ENCODE measurements around the gene ZFPM1. TPM values are rescaled to one million over a fixed set of nuclear protein-coding genes. Genes with fewer than 3 reads are reported as not detected.
"Not testable (repeated sequence)": the region's sequence is repeated elsewhere in the genome, so short reads cannot be mapped to it uniquely, and the experiment has no call there.

The ZFPM1 gene
- total RNA-seq, 2 experiments from 2014 or later, result 2.1 to 14.2 TPM

DNA sequence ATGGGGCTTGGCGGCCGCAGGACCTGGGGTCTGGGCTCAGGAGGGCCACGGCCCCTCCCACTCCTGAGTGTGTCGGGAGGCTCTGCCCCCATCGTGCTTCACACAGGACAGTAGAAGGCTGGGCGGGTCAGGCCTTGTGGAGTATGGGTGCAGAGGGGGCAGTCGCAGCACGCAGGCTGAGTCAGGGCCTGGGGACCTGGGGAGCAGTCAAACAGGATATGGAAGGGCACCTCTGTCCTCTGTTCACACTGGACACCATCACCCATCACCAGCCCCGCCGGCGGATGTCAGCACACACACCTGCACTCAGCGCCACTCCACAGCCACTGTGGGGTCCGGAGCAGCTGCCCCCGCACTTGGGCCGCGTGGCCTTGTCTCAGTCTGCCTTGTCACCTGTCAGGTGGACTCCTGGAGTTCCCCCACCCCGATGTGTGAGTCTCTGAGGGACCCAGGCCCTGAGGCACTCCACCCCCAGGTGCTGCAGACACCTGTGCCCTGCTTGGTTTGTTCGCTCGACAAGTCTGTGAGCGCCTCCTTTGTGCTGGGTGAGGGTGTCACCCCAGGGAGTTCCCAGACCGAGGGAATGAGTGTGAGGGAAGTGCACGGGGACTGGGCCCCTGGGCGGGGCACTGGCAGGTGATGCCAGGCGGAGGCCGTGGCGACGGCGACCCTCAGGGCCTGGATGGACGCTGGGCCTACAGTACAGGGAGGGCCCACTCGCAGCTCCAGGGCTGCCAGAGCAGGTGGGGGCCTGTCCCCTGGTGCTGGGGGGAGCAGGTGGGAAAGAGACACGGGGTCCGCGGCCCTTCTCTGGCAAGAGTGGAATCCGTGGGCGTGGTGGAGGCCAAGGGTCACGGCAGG lies 31.7 kb downstream of the ZFPM1 start:
- H3K4me2 ChIP-seq (ENCODE audit: low read length), result no peak overlapping the region
- H3K9me2 ChIP-seq (ENCODE audit: insufficient read depth, low read length), result no peaks in the 10 kb centered on the region
- H3K9me3 ChIP-seq (ENCODE audit: low read length), result no peaks in the 10 kb centered on the region
- no peaks in the 10 kb centered on the region for H3K79me2 ChIP-seq (ENCODE audit: insufficient read depth, low read depth, low read length)
- H3K4me1 ChIP-seq (ENCODE audit: insufficient read depth, low read length, poor library complexity, severe bottlenecking), result peaks cover 30% of the 10 kb centered on the region
- TF ChIP-seq, protein P1, sequence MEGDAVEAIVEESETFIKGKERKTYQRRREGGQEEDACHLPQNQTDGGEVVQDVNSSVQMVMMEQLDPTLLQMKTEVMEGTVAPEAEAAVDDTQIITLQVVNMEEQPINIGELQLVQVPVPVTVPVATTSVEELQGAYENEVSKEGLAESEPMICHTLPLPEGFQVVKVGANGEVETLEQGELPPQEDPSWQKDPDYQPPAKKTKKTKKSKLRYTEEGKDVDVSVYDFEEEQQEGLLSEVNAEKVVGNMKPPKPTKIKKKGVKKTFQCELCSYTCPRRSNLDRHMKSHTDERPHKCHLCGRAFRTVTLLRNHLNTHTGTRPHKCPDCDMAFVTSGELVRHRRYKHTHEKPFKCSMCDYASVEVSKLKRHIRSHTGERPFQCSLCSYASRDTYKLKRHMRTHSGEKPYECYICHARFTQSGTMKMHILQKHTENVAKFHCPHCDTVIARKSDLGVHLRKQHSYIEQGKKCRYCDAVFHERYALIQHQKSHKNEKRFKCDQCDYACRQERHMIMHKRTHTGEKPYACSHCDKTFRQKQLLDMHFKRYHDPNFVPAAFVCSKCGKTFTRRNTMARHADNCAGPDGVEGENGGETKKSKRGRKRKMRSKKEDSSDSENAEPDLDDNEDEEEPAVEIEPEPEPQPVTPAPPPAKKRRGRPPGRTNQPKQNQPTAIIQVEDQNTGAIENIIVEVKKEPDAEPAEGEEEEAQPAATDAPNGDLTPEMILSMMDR (conservative IDR thresholded peaks at IDR 0.05; ENCODE audit: low read length), result no peak
- TF ChIP-seq EZH2phosphoT487 (IDR thresholded peaks at IDR 0.05; ENCODE audit: borderline replicate concordance, low read depth, low read length), result no peak
- CTCF ChIA-PET (ENCODE audit: unreplicated experiment), result no interaction called here
- DNase-seq (ENCODE audit: low spot score), result no peak
- no TSS peak for BruUV-seq (replicated peaks)
- no peak overlapping the region for H3K27ac ChIP-seq (ENCODE audit: low read depth, low read length, poor library complexity, severe bottlenecking)
- no peaks in the 10 kb centered on the region for H4K20me1 ChIP-seq (ENCODE audit: insufficient read depth, low read length)
- POLR2A ChIA-PET, result interaction anchor here (0.7 kb wide), 1 partner anchor 817 kb away, joined by 3 read pairs; no protein-coding TSS in a partner anchor
- intact Hi-C loops (cut with micrococcal nuclease; ENCODE audit: unreplicated experiment), result loop anchor here (5.0 to 10.0 kb wide), 2 partner anchors 153 to 480 kb away; partner anchors contain the start of gene IL17C
- H3K36me3 ChIP-seq (ENCODE audit: insufficient read depth, low read length), result no peaks in the 10 kb centered on the region
- H3K4me3 ChIP-seq (ENCODE audit: low read depth, low read length, poor library complexity, severe bottlenecking), result no peak overlapping the region
- no peak overlapping the region for H2AFZ ChIP-seq (ENCODE audit: low read length)

DNA sequence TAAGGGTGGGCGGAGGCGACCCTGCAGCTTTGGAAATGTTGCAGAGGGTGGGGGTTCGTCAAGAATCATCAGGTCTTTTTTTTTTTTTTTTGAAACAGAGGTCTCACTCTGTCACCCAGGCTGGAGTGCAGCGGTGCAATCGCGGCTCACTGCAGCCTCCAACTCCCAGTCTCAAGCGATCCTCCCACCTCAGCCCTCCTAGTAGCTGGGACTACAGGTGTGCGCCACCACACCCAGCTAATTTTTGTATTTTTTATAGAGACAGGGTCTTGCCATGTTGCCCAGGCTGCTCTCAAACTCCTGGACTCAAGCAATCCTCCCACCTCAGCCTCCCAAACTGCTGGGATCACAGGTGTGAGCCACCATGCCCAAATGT lies 32.3 kb downstream of the ZFPM1 start:
- H3K9me3 ChIP-seq (ENCODE audit: low read length); DNase-seq (ENCODE audit: low spot score); H3K4me2 ChIP-seq (ENCODE audit: low read length); H4K20me1 ChIP-seq (ENCODE audit: insufficient read depth, low read length); CTCF ChIA-PET (ENCODE audit: unreplicated experiment); H3K36me3 ChIP-seq (ENCODE audit: insufficient read depth, low read length); H3K4me3 ChIP-seq (ENCODE audit: low read depth, low read length, poor library complexity, severe bottlenecking); H2AFZ ChIP-seq (ENCODE audit: low read length); H3K27ac ChIP-seq (ENCODE audit: low read depth, low read length, poor library complexity, severe bottlenecking); H3K79me2 ChIP-seq (ENCODE audit: insufficient read depth, low read depth, low read length); BruUV-seq (replicated peaks); H3K9me2 ChIP-seq (ENCODE audit: insufficient read depth, low read length): not testable (repeated sequence)
- POLR2A ChIA-PET, result interaction anchor here (0.7 kb wide), 1 partner anchor 818 kb away, joined by 3 read pairs; no protein-coding TSS in a partner anchor
- intact Hi-C loops (cut with micrococcal nuclease; ENCODE audit: unreplicated experiment), result loop anchor here (10.0 kb wide), 1 partner anchor 479 kb away; no protein-coding TSS in a partner anchor
- H3K4me1 ChIP-seq (ENCODE audit: insufficient read depth, low read length, poor library complexity, severe bottlenecking), result peaks cover 24% of the 10 kb centered on the region

- no TSS peak for BruUV-seq (replicated peaks)
- ChIA-PET CTCF (ENCODE audit: unreplicated experiment) (no interaction called here), POLR2A (no interaction called here)
- peaks cover 12% of the 10 kb centered on the region for H3K4me1 ChIP-seq (ENCODE audit: insufficient read depth, low read length, poor library complexity, severe bottlenecking)
- intact Hi-C loops (cut with micrococcal nuclease; ENCODE audit: unreplicated experiment), result loop anchor here (10.0 kb wide), 1 partner anchor 478 kb away; no protein-coding TSS in a partner anchor
- no peaks in the 10 kb centered on the region for H3K9me3 ChIP-seq (ENCODE audit: low read length)
- no peak overlapping the region for H2AFZ ChIP-seq (ENCODE audit: low read length)
- no peaks in the 10 kb centered on the region for H3K79me2 ChIP-seq (ENCODE audit: insufficient read depth, low read depth, low read length)
- TF ChIP-seq, protein P1 (conservative IDR thresholded peaks at IDR 0.05; ENCODE audit: low read length), result no peak
- no peak for TF ChIP-seq EZH2phosphoT487 (IDR thresholded peaks at IDR 0.05; ENCODE audit: borderline replicate concordance, low read depth, low read length)
- DNase-seq (ENCODE audit: low spot score), result no peak
- no peaks in the 10 kb centered on the region for H3K9me2 ChIP-seq (ENCODE audit: insufficient read depth, low read length)
- no peak overlapping the region for H3K27ac ChIP-seq (ENCODE audit: low read depth, low read length, poor library complexity, severe bottlenecking)
- H4K20me1 ChIP-seq (ENCODE audit: insufficient read depth, low read length), result no peaks in the 10 kb centered on the region
- H3K36me3 ChIP-seq (ENCODE audit: insufficient read depth, low read length), result no peaks in the 10 kb centered on the region
- no peak overlapping the region for H3K4me3 ChIP-seq (ENCODE audit: low read depth, low read length, poor library complexity, severe bottlenecking)
- no peak overlapping the region for H3K4me2 ChIP-seq (ENCODE audit: low read length)
Observed at GRCh38 chr16:88486398-88487123, 33.5 kb downstream of the ZFPM1 start.

Data from OCI-LY7 (cell line).